ENCODE data around the gene GARIN5A. TPM values are rescaled to one million over a fixed set of nuclear protein-coding genes. Genes with fewer than 3 reads are reported as not detected.
A peak's percentile ranks its signal among the peaks of the same experiment; 100 is the strongest.

GARIN5A gene
- total RNA-seq (2014; rRNA removed) = 3.5 and 6.2 TPM in 2 replicates
- percentile 39 among the genes with signal in this experiment for Bru-seq, nascent RNA
- BruChase-seq, experiment 1, labeled RNA remaining after a 6-hour chase = percentile 41 among the genes with signal in this experiment
- BruChase-seq, experiment 2, labeled RNA remaining after a 2-hour chase = percentile 39 among the genes with signal in this experiment
- long read RNA-seq, transcript FAM71E1-204 (5 exons, 1,281 nt) = major isoform, 9 of 17 reads
- long read RNA-seq, partial matches to known transcripts = 5 of 17 reads
- long read RNA-seq, other reads (novel, unspliced or antisense) = 1 of 17 reads

GRCh38 chr19:50476224-50476906 is at the start of gene GARIN5A, which contains the start of gene EMC10:
GARIN5A (minus strand) TSS chr19:50476848; CDS start chr19:50476388, 460 bp downstream.
EMC10 (plus strand) TSS chr19:50476507; CDS start chr19:50476545, 38 bp downstream.
- H3K9me3 ChIP-seq (ENCODE audit: low read length) = no peaks in the 10 kb centered on the region
- peak within 1 kb of the TSS; percentile 88 for H2AFZ ChIP-seq (ENCODE audit: low read length)
- peak within 1 kb of the TSS; percentile 90 for H3K9ac ChIP-seq (ENCODE audit: low read length)
- intact Hi-C loops (cut with micrococcal nuclease) = no loop called here
- CTCF ChIA-PET = no interaction called here
- H3K4me1 ChIP-seq (ENCODE audit: insufficient read depth, low read length) = peaks cover 8% of the 10 kb centered on the region
- H3K4me3 ChIP-seq (ENCODE audit: low read length) = peak within 1 kb of the TSS; percentile 86
- H3K9me2 ChIP-seq (replicated peaks; ENCODE audit: low read length) = no peaks in the 10 kb centered on the region
- peaks cover 31% of the 10 kb centered on the region for H3K79me2 ChIP-seq (ENCODE audit: low read length)
- peak within 1 kb of the TSS; percentile 91 for H3K4me2 ChIP-seq (ENCODE audit: low read length)
- TSS peak; percentile 43 for BruUV-seq (replicated peaks)
- peak within 1 kb of the TSS; percentile 77 for H3K27ac ChIP-seq (ENCODE audit: low read length)
- TF ChIP-seq EZH2 (IDR thresholded peaks at IDR 0.05; ENCODE audit: low read length, unreplicated experiment) (no peak), CTCF (conservative IDR thresholded peaks at IDR 0.05; ENCODE audit: low read depth, low read length) (no peak), EZH2phosphoT487 (IDR thresholded peaks at IDR 0.05; ENCODE audit: borderline replicate concordance, low read length) (no peak)
- H3F3A ChIP-seq (ENCODE audit: low read length, unreplicated experiment) = no peaks in the 10 kb centered on the region
- POLR2A ChIA-PET (ENCODE audit: unreplicated experiment) = no interaction called here
- peak; percentile 90 for ATAC-seq
- DNase-seq = peak; percentile 95
- no peaks in the 10 kb centered on the region for H3K27me3 ChIP-seq (ENCODE audit: low read length)
- H3K36me3 ChIP-seq (ENCODE audit: low read depth, low read length) = peaks cover 19% of the 10 kb centered on the region; the same call in 1 of the 2 replicates
- peaks cover 21% of the 10 kb centered on the region for H4K20me1 ChIP-seq (ENCODE audit: low read length)

- Histone ChIP-seq H3F3A (ENCODE audit: low read length, unreplicated experiment) (no peaks in the 10 kb centered on the region), H3K9ac (ENCODE audit: low read length) (no peak overlapping the region), H3K79me2 (ENCODE audit: low read length) (no peaks in the 10 kb centered on the region), H3K27ac (ENCODE audit: low read length) (no peak overlapping the region), H3K4me1 (ENCODE audit: insufficient read depth, low read length) (no peaks in the 10 kb centered on the region), H3K9me2 (replicated peaks; ENCODE audit: low read length) (no peaks in the 10 kb centered on the region), H3K4me2 (ENCODE audit: low read length) (no peak overlapping the region), H3K27me3 (ENCODE audit: low read length) (peaks cover 6% of the 10 kb centered on the region), H4K20me1 (ENCODE audit: low read length) (no peaks in the 10 kb centered on the region), H2AFZ (ENCODE audit: low read length) (no peak overlapping the region), H3K4me3 (ENCODE audit: low read length) (no peak overlapping the region), H3K36me3 (ENCODE audit: low read depth, low read length) (no peaks in the 10 kb centered on the region), H3K9me3 (ENCODE audit: low read length) (no peaks in the 10 kb centered on the region)
- BruUV-seq (replicated peaks) = no TSS peak
- DNase-seq (no peak), ATAC-seq (no peak)
- POLR2A ChIA-PET (ENCODE audit: unreplicated experiment) = no interaction called here
- intact Hi-C loops (cut with micrococcal nuclease) = no loop called here
- CTCF ChIA-PET = interaction anchor here (0.6 kb wide), 1 partner anchor 222 kb away, joined by 4 read pairs; no protein-coding TSS in a partner anchor
- no peak for TF ChIP-seq EZH2 (IDR thresholded peaks at IDR 0.05; ENCODE audit: low read length, unreplicated experiment)
- TF ChIP-seq EZH2phosphoT487 (IDR thresholded peaks at IDR 0.05; ENCODE audit: borderline replicate concordance, low read length) = no peak
- no peak for TF ChIP-seq CTCF (conservative IDR thresholded peaks at IDR 0.05; ENCODE audit: low read depth, low read length)
Observed at GRCh38 chr19:50522881-50523280, 46.2 kb upstream of the GARIN5A start.
